Pulmonary artery endothelial cell (primary cell): Measurements from ENCODE around the gene ECD. TPM values are rescaled to one million over a fixed set of nuclear protein-coding genes. Genes with fewer than 3 reads are reported as not detected.
A peak's percentile ranks its signal among the peaks of the same experiment; 100 is the strongest.

Experiments used
- DNase-seq: peaks from one replicate; pipeline ENCODE4 v3.0.0-alpha.2; 2011; ENCODE audit warnings: low read depth, low spot score
- total RNA-seq: library from RNA; depleted of rRNA; stranded (reverse); fragments of >200 nt; gene quantifications from 2 replicates; pipeline ENCODE4 v1.2.3, GENCODE V29; 2014

The ECD gene
- total RNA-seq, 1 donor from 2014 or later: 29.9 TPM

GRCh38 chr10:73097305-73097670 lies 70.5 kb downstream of the ECD start:
- no peak for DNase-seq

GRCh38 chr10:73096449-73097304 lies 71.1 kb downstream of the ECD start, which contains the start of gene P4HA1:
Gene P4HA1 (minus strand): TSS chr10:73096866. CDS start chr10:73074883, 21,983 bp downstream.
- DNase-seq: peak; percentile 87

GRCh38 chr10:73096041-73096448 lies 71.8 kb downstream of the ECD start:
- DNase-seq: no peak

GRCh38 chr10:73095481-73096021 lies 72.3 kb downstream of the ECD start:
- DNase-seq: no peak

GRCh38 chr10:73094986-73095480 lies 72.8 kb downstream of the ECD start:
- no peak for DNase-seq

- no peak for DNase-seq
Observed at GRCh38 chr10:73093922-73094850, 73.6 kb downstream of the ECD start.

GRCh38 chr10:73092830-73093229 lies 75.0 kb downstream of the ECD start:
- DNase-seq: no peak

GRCh38 chr10:73088304-73088703 lies 79.5 kb downstream of the ECD start:
- DNase-seq: no peak

GRCh38 chr10:73086816-73087215 lies 81.0 kb downstream of the ECD start:
- no peak for DNase-seq

GRCh38 chr10:73084209-73084608 lies 83.6 kb downstream of the ECD start:
- no peak for DNase-seq

Other genes with a start within 250 kb of the ECD start
- not detected in 2 replicates for gene PLA2G12B, start 213.2 kb downstream of the ECD start, total RNA-seq
- gene P4HA1, start 71.1 kb downstream of the ECD start, total RNA-seq: 69.3 and 94.1 TPM in 2 replicates
- gene NUDT13, start 57.6 kb downstream of the ECD start, total RNA-seq: 1.2 and 1.3 TPM in 2 replicates
- gene FAM149B1, start 111 bp upstream of the ECD start, total RNA-seq: 27.4 and 32.2 TPM in 2 replicates
- 44.1 and 63.5 TPM in 2 replicates for gene DNAJC9, start 79.2 kb upstream of the ECD start, total RNA-seq
- gene MRPS16, start 84.6 kb upstream of the ECD start, total RNA-seq: 80.8 and 95.5 TPM in 2 replicates
- 0.13 and 0.28 TPM in 2 replicates for gene CFAP70, start 190.9 kb upstream of the ECD start, total RNA-seq
- gene ANXA7, start 246.1 kb upstream of the ECD start, total RNA-seq: 106 and 131 TPM in 2 replicates